ENCODE measurements around the gene CCDC85B. TPM values are rescaled to one million over a fixed set of nuclear protein-coding genes. Genes with fewer than 3 reads are reported as not detected.

Gene CCDC85B
- total and polyA plus RNA-seq, 4 donors: 4.3 to 12.6 (median 6.9) TPM

DNA sequence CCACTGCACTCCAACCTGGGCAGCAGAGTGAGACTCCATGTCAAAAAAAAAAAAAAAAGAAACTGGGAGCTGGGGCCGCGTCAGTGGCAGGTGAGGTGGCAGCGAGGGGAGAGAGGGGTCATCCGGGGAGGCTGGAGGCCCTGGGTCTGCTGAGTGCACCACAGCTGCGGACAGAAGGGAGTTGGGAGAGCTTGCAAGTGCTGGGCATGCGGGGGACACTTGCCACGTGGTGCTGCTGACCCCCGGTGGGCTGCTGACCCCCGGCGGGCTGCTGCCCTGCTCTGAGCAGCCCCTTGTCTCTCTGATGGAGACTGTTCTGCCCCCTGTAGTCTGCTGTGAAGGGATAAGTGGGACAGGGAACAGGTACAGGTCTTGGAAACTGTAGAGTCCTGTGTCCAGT lies 31.4 kb downstream of the CCDC85B start:
- peaks cover 7 to 28% (median 20%) of the 10 kb centered on the region in 4 donors for H3K4me1 ChIP-seq (ENCODE audit: control insufficient read depth in 4 of 4, insufficient read depth in 4 of 4, low read length in 3 of 4)
- H3K27ac ChIP-seq (ENCODE audit: low read depth in 1 of 2, low read length in 2 of 2): no peak overlapping the region
- no peaks in the 10 kb centered on the region for H3K9me3 ChIP-seq (ENCODE audit: control insufficient read depth in 4 of 4, low read length in 3 of 4)
- TF ChIP-seq, protein P1, sequence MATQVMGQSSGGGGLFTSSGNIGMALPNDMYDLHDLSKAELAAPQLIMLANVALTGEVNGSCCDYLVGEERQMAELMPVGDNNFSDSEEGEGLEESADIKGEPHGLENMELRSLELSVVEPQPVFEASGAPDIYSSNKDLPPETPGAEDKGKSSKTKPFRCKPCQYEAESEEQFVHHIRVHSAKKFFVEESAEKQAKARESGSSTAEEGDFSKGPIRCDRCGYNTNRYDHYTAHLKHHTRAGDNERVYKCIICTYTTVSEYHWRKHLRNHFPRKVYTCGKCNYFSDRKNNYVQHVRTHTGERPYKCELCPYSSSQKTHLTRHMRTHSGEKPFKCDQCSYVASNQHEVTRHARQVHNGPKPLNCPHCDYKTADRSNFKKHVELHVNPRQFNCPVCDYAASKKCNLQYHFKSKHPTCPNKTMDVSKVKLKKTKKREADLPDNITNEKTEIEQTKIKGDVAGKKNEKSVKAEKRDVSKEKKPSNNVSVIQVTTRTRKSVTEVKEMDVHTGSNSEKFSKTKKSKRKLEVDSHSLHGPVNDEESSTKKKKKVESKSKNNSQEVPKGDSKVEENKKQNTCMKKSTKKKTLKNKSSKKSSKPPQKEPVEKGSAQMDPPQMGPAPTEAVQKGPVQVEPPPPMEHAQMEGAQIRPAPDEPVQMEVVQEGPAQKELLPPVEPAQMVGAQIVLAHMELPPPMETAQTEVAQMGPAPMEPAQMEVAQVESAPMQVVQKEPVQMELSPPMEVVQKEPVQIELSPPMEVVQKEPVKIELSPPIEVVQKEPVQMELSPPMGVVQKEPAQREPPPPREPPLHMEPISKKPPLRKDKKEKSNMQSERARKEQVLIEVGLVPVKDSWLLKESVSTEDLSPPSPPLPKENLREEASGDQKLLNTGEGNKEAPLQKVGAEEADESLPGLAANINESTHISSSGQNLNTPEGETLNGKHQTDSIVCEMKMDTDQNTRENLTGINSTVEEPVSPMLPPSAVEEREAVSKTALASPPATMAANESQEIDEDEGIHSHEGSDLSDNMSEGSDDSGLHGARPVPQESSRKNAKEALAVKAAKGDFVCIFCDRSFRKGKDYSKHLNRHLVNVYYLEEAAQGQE (IDR thresholded peaks at IDR 0.05): no peak
- TF ChIP-seq CTCF (IDR thresholded peaks at IDR 0.05; ENCODE audit: low read depth, low read length, missing input control) (no peak), SP1 (IDR thresholded peaks at IDR 0.05) (no peak), TAF1 (conservative IDR thresholded peaks at IDR 0.05) (no peak), RXRA (IDR thresholded peaks at IDR 0.05) (no peak), RAD21 (IDR thresholded peaks at IDR 0.05) (no peak), HNF4A (conservative IDR thresholded peaks at IDR 0.05) (no peak), JUND (IDR thresholded peaks at IDR 0.05) (no peak), FOXA2 (IDR thresholded peaks at IDR 0.05) (no peak), HNF4G (IDR thresholded peaks at IDR 0.05) (no peak), EGR1 (IDR thresholded peaks at IDR 0.05; ENCODE audit: low read depth in 2 of 2) (no peak), GABPA (IDR thresholded peaks at IDR 0.05 in 1 of 2, conservative IDR thresholded peaks at IDR 0.05 in 1 of 2) (no peak), FOXA1 (IDR thresholded peaks at IDR 0.05) (no peak), MAX (IDR thresholded peaks at IDR 0.05) (no peak), NR2F2 (IDR thresholded peaks at IDR 0.05) (no peak), YY1 (IDR thresholded peaks at IDR 0.05) (no peak), ZBTB33 (IDR thresholded peaks at IDR 0.05) (no peak)
- TF ChIP-seq, protein P2, sequence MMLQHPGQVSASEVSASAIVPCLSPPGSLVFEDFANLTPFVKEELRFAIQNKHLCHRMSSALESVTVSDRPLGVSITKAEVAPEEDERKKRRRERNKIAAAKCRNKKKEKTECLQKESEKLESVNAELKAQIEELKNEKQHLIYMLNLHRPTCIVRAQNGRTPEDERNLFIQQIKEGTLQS (IDR thresholded peaks at IDR 0.05): no peak
- peaks cover 0 to 9% (median 4%) of the 10 kb centered on the region in 4 donors for H3K36me3 ChIP-seq (ENCODE audit: control insufficient read depth in 4 of 4, insufficient read depth in 3 of 4, low read depth in 1 of 4, low read length in 3 of 4)
- H3K27me3 ChIP-seq (ENCODE audit: control insufficient read depth in 4 of 4, insufficient read depth in 4 of 4, low read length in 3 of 4): no peaks in the 10 kb centered on the region
- no peak for DNase-seq (ENCODE audit: low spot score)
- WGBS: 96% methylated on average over 10 of the region's 10 CpGs
- H3K9ac ChIP-seq (ENCODE audit: low read depth in 1 of 2, low read length in 2 of 2): no peak overlapping the region
- H3K4me3 ChIP-seq (ENCODE audit: low read depth in 1 of 3, low read length in 3 of 3): no peak overlapping the region
